Progenitor cell of endocrine pancreas (in vitro differentiated cells): ENCODE measurements around the gene MT3. TPM values are rescaled to one million over a fixed set of nuclear protein-coding genes. Genes with fewer than 3 reads are reported as not detected.

Source experiments
- DNase-seq: peaks from one replicate; pipeline ENCODE4 v3.0.0; 2021; ENCODE audit warnings: low spot score; ENCODE audit not compliant: unreplicated experiment
- H3K27ac Mint-ChIP-seq: 2 replicates; pipeline ENCODE4 v1.8.0; 2021; ENCODE audit warnings: mild to moderate bottlenecking, moderate library complexity, mixed read lengths
- H3K27me3 Mint-ChIP-seq: 2 replicates; pipeline ENCODE4 v1.8.0; 2021; ENCODE audit warnings: mixed read lengths
- H3K36me3 Mint-ChIP-seq: 2 replicates; pipeline ENCODE4 v1.8.0; 2022; ENCODE audit warnings: mixed read lengths; ENCODE audit not compliant: insufficient read depth
- H3K4me1 Mint-ChIP-seq: 2 replicates; pipeline ENCODE4 v1.8.0; 2021; ENCODE audit warnings: low read depth, mixed read lengths
- H3K4me3 Mint-ChIP-seq: 2 replicates; pipeline ENCODE4 v1.8.0; 2021; ENCODE audit warnings: low read depth, mild to moderate bottlenecking, moderate library complexity, mixed read lengths
- H3K9me3 Mint-ChIP-seq: 2 replicates; pipeline ENCODE4 v1.8.0; 2021; ENCODE audit warnings: low read depth, mixed read lengths
- CTCF ChIP-seq: fragments of 200-600 bp; sonication (generic); IDR thresholded peaks from one replicate; pipeline ENCODE4 v1.5.0; 2021; ENCODE audit warnings: antibody characterized with exemption, mild to moderate bottlenecking; ENCODE audit not compliant: unreplicated experiment
- total RNA-seq: library from RNA; stranded (reverse); gene quantifications from 2 replicates; pipeline ENCODE4 v1.2.1, GENCODE V29; 2021

Gene MT3
- total RNA-seq, 1 donor from 2014 or later = not detected

- H3K36me3 Mint-ChIP-seq = no peaks in the 10 kb centered on the region
- H3K9me3 Mint-ChIP-seq = peaks cover 4% of the 10 kb centered on the region
- TF ChIP-seq CTCF = no peak
- DNase-seq = no peak
- H3K27ac Mint-ChIP-seq = no peak overlapping the region
- H3K27me3 Mint-ChIP-seq = peaks cover 66% of the 10 kb centered on the region
- H3K4me3 Mint-ChIP-seq = no peak overlapping the region
- peaks cover 3% of the 10 kb centered on the region for H3K4me1 Mint-ChIP-seq
These were observed 4.9 kb downstream of the MT3 start for GRCh38 chr16:56594292-56594619.

- Mint-ChIP-seq H3K36me3 (no peaks in the 10 kb centered on the region), H3K27ac (no peak overlapping the region), H3K27me3 (peaks cover 59% of the 10 kb centered on the region), H3K4me1 (no peaks in the 10 kb centered on the region), H3K9me3 (peaks cover 4% of the 10 kb centered on the region), H3K4me3 (no peak overlapping the region)
- TF ChIP-seq CTCF = peak; percentile 62
- DNase-seq = no peak
These were observed 11.2 kb downstream of the MT3 start for GRCh38 chr16:56600398-56600999.

- DNase-seq = no peak
- Mint-ChIP-seq H3K4me1 (no peaks in the 10 kb centered on the region), H3K4me3 (no peak overlapping the region), H3K9me3 (peaks cover 4% of the 10 kb centered on the region), H3K27me3 (peaks cover 63% of the 10 kb centered on the region), H3K36me3 (no peaks in the 10 kb centered on the region), H3K27ac (no peak overlapping the region)
- TF ChIP-seq CTCF = no peak
These were observed 12.0 kb downstream of the MT3 start for GRCh38 chr16:56601325-56601724.

GRCh38 chr16:56603589-56603988 lies 14.3 kb downstream of the MT3 start:
- no peaks in the 10 kb centered on the region for H3K36me3 Mint-ChIP-seq
- no peak overlapping the region for H3K27ac Mint-ChIP-seq
- peak; percentile 40 for TF ChIP-seq CTCF
- peaks cover 66% of the 10 kb centered on the region for H3K27me3 Mint-ChIP-seq
- no peaks in the 10 kb centered on the region for H3K9me3 Mint-ChIP-seq
- DNase-seq = no peak
- H3K4me3 Mint-ChIP-seq = no peak overlapping the region
- no peaks in the 10 kb centered on the region for H3K4me1 Mint-ChIP-seq

DNA sequence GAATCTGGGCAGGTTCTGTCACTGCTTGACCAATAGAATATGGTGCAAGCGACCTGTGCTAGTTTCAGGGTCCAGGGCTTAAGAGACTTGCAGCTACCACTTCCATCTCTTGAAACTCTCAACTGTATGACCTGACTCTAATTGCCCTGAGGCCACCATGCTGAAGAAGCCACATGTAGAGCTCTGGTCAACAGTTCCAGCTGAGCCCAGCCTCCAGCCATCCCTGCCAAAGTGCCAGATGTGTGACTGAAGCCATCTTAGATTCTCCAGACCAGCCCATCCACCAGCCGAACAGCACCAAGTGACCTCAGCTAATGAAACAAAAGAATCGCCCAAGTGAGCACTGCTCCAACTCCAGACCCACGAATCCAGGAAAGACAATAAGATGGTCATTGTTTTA lies 15.6 kb downstream of the MT3 start:
- H3K4me3 Mint-ChIP-seq = no peak overlapping the region
- no peak overlapping the region for H3K27ac Mint-ChIP-seq
- DNase-seq = no peak
- no peaks in the 10 kb centered on the region for H3K9me3 Mint-ChIP-seq
- H3K27me3 Mint-ChIP-seq = peaks cover 80% of the 10 kb centered on the region
- no peak for TF ChIP-seq CTCF
- peaks cover 6% of the 10 kb centered on the region for H3K4me1 Mint-ChIP-seq
- H3K36me3 Mint-ChIP-seq = no peaks in the 10 kb centered on the region
